ENCODE results near the gene SIGLEC10. TPM values are rescaled to one million over a fixed set of nuclear protein-coding genes. Genes with fewer than 3 reads are reported as not detected.

The SIGLEC10 gene
- total and polyA plus RNA-seq, 9 donors = 0.30 to 9.4 (median 2.3) TPM

DNA sequence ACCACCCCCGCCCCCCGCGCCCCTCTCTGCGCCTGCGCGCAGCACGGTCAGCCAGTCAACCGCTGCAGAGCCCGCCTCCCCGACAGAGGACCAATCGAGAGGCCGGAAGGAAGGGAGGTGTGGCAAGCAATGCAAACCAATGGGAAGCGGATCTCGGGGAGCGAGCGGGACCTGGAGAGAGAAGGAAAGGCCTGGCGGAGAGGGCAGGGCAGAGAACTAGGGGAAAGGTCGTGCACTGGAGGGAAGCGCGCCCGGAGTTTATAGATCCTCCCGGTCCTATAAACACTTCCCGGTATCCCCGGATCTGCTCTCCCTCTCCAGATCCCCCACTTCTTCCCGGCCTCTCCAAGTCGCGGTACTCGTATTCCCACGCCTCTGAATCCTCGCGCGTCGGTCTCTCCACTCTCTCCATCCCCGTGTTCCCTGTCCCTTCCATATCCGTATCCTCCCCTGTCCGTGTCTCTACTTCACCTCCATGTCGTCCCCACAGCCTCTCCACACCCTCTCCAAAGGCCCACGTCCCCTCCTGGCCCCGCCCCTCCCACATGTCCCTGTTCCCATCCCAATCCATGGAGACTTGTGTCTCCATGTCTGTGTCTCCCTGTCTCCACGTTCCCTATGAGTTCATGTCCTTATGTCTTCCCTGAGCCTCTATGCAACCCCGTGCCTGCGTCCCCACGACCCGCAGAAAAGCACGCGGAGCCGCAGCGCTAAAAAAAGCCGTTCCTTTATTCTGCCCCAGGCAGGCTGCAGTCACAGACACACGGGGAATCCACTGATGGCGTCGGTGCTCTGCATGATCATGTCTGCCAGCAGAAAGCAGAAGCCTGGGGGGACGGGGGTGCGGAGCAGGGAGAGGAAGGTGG, 50.8 kb downstream of the SIGLEC10 start:
- TF ChIP-seq POLR2A (IDR thresholded peaks at IDR 0.05) (peak; percentile 92), EP300 (IDR thresholded peaks at IDR 0.05) (no peak)
- TF ChIP-seq, protein P1, sequence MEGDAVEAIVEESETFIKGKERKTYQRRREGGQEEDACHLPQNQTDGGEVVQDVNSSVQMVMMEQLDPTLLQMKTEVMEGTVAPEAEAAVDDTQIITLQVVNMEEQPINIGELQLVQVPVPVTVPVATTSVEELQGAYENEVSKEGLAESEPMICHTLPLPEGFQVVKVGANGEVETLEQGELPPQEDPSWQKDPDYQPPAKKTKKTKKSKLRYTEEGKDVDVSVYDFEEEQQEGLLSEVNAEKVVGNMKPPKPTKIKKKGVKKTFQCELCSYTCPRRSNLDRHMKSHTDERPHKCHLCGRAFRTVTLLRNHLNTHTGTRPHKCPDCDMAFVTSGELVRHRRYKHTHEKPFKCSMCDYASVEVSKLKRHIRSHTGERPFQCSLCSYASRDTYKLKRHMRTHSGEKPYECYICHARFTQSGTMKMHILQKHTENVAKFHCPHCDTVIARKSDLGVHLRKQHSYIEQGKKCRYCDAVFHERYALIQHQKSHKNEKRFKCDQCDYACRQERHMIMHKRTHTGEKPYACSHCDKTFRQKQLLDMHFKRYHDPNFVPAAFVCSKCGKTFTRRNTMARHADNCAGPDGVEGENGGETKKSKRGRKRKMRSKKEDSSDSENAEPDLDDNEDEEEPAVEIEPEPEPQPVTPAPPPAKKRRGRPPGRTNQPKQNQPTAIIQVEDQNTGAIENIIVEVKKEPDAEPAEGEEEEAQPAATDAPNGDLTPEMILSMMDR (IDR thresholded peaks at IDR 0.05) = no peak
- Histone ChIP-seq H3K27ac (peak overlapping the region; percentile 74 to 88), H3K9me3 (no peaks in the 10 kb centered on the region), H3K36me3 (no peaks in the 10 kb centered on the region), H3K4me3 (peak overlapping the region; percentile 95), H3K4me1 (ENCODE audit: insufficient read depth) (peaks cover 7% of the 10 kb centered on the region), H3K27me3 (no peaks in the 10 kb centered on the region)
- WGBS, 3 donors = 0 to 1% (median 0%) methylated on average over 51 to 54 of the region's 54 CpGs
- peak; percentile 97 to 99 (median 98) for DNase-seq
- intact Hi-C loops (cut with DNase I) = loop anchor here in 2 of 4 donors (1.0 to 10.0 kb wide), 3 partner anchors 26 to 338 kb away; no protein-coding TSS in a partner anchor

- peak within 1 kb of the TSS; percentile 74 to 88 for H3K27ac ChIP-seq
- TF ChIP-seq POLR2A (IDR thresholded peaks at IDR 0.05) (no peak), EP300 (IDR thresholded peaks at IDR 0.05) (no peak)
- TF ChIP-seq, protein P1 (IDR thresholded peaks at IDR 0.05) = no peak
- DNase-seq = no peak
- intact Hi-C loops (cut with DNase I) = loop anchor here in 2 of 4 donors (1.0 to 10.0 kb wide), 3 partner anchors 25 to 339 kb away; no protein-coding TSS in a partner anchor
- no peaks in the 10 kb centered on the region for H3K9me3 ChIP-seq
- no peaks in the 10 kb centered on the region for H3K36me3 ChIP-seq
- H3K27me3 ChIP-seq = no peaks in the 10 kb centered on the region
- 0 to 1% (median 1%) methylated on average over 22 to 27 of the region's 27 CpGs for WGBS, 3 donors
- H3K4me1 ChIP-seq (ENCODE audit: insufficient read depth) = peaks cover 7% of the 10 kb centered on the region
- H3K4me3 ChIP-seq = peak within 1 kb of the TSS; percentile 95
Observed at GRCh38 chr19:51365965-51366388, 51.5 kb downstream of the SIGLEC10 start, which contains the start of gene ETFB. TSS of gene ETFB (minus strand) at chr19:51366388. CDS start at chr19:51366326, 62 bp downstream.

- Histone ChIP-seq H3K36me3 (no peaks in the 10 kb centered on the region), H3K27me3 (no peaks in the 10 kb centered on the region), H3K4me3 (peak overlapping the region; percentile 95), H3K27ac (peak overlapping the region; percentile 50 to 88), H3K9me3 (no peaks in the 10 kb centered on the region), H3K4me1 (ENCODE audit: insufficient read depth) (peaks cover 7% of the 10 kb centered on the region)
- intact Hi-C loops (cut with DNase I) = loop anchor here in 1 of 4 donors (10.0 kb wide), 1 partner anchor 339 kb away; no protein-coding TSS in a partner anchor
- TF ChIP-seq, protein P1 (IDR thresholded peaks at IDR 0.05) = no peak
- TF ChIP-seq EP300 (IDR thresholded peaks at IDR 0.05) (no peak), POLR2A (IDR thresholded peaks at IDR 0.05) (no peak)
- 11 to 17% (median 12%) methylated on average over 10 of the region's 10 CpGs for WGBS, 3 donors
- DNase-seq = peak in 4 of 5 donors; percentile 30 to 50 (median 48)
Observed at GRCh38 chr19:51365211-51365964, 52.1 kb downstream of the SIGLEC10 start.
